Activated CD4-positive, alpha-beta memory T cell treated with anti-CD3 and anti-CD28 coated beads for 36 hours (primary cell): ENCODE measurements around the gene NUFIP2. TPM values are rescaled to one million over a fixed set of nuclear protein-coding genes. Genes with fewer than 3 reads are reported as not detected.

Experiments used
- CTCF ChIA-PET: fragments of 350-600 bp; sonication (Branson Sonifier 250); formaldehyde crosslinking; loops from one replicate; lab custom pipeline; 2021; ENCODE audit warnings: antibody characterized with exemption, inconsistent platforms; lab: Charles Lee
- POLR2A ChIA-PET: fragments of 350-600 bp; sonication (Branson Sonifier 250); formaldehyde crosslinking; loops from one replicate; lab custom pipeline; 2021; ENCODE audit warnings: antibody characterized with exemption; lab: Charles Lee
- DNase-seq: peaks from one replicate; pipeline ENCODE4 v3.0.0-alpha.2; 2020
- H3K27ac Mint-ChIP-seq: one replicate; pipeline ENCODE4 v1.8.0; 2021; ENCODE audit warnings: mixed read lengths
- H3K27me3 Mint-ChIP-seq: one replicate; pipeline ENCODE4 v1.8.0; 2021; ENCODE audit warnings: mixed read lengths
- H3K36me3 Mint-ChIP-seq: one replicate; pipeline ENCODE4 v1.8.0; 2021; ENCODE audit warnings: mixed read lengths
- H3K4me1 Mint-ChIP-seq: one replicate; pipeline ENCODE4 v1.8.0; 2021; ENCODE audit warnings: low read depth, mixed read lengths
- H3K4me3 Mint-ChIP-seq: one replicate; pipeline ENCODE4 v1.8.0; 2021; ENCODE audit warnings: mild to moderate bottlenecking, mixed read lengths
- H3K9me3 Mint-ChIP-seq: one replicate; pipeline ENCODE4 v1.8.0; 2021; ENCODE audit warnings: mixed read lengths
- intact Hi-C: fragments of 100-400 bp; cut with micrococcal nuclease; formaldehyde crosslinking; loops from one replicate; pipeline ENCODE4 v1.15.1; 2023
- total RNA-seq, 2 experiments: library from RNA; stranded (reverse); gene quantifications; one replicate each; pipeline ENCODE4 v1.2.3, GENCODE V29; 2021

Gene NUFIP2
- total RNA-seq, 2 experiments from 2014 or later: 45.6 to 56.9 TPM

GRCh38 chr17:29212681-29213121 is 81.2 kb downstream of the NUFIP2 start:
- Mint-ChIP-seq H3K4me1 (no peaks in the 10 kb centered on the region), H3K9me3 (no peaks in the 10 kb centered on the region), H3K27ac (no peak overlapping the region), H3K27me3 (no peaks in the 10 kb centered on the region), H3K4me3 (no peak overlapping the region), H3K36me3 (no peaks in the 10 kb centered on the region)
- CTCF ChIA-PET: interaction anchor here (1.4 to 3.5 kb wide), 2 partner anchors 65 to 89 kb away, joined by 4 to 15 read pairs; no protein-coding TSS in a partner anchor
- POLR2A ChIA-PET: interaction anchor here (0.8 kb wide), 1 partner anchor 64 kb away, joined by 4 read pairs; no protein-coding TSS in a partner anchor
- DNase-seq: no peak
- intact Hi-C loops: no loop called here

- DNase-seq: no peak
- Mint-ChIP-seq H3K27me3 (no peaks in the 10 kb centered on the region), H3K9me3 (no peaks in the 10 kb centered on the region), H3K27ac (no peak overlapping the region), H3K36me3 (no peaks in the 10 kb centered on the region), H3K4me1 (no peaks in the 10 kb centered on the region), H3K4me3 (no peak overlapping the region)
- intact Hi-C loops: no loop called here
- ChIA-PET POLR2A (interaction anchor here (0.6 to 0.8 kb wide), 2 partner anchors 21 to 63 kb away, joined by 4 to 5 read pairs; no protein-coding TSS in a partner anchor), CTCF (interaction anchor here (1.1 to 1.9 kb wide), 3 partner anchors 8 to 89 kb away, joined by 3 to 5 read pairs (median 4); no protein-coding TSS in a partner anchor)
These were observed 81.8 kb downstream of the NUFIP2 start for GRCh38 chr17:29212094-29212631.

- POLR2A ChIA-PET: no interaction called here
- Mint-ChIP-seq H3K27me3 (no peaks in the 10 kb centered on the region), H3K4me3 (no peak overlapping the region), H3K9me3 (no peaks in the 10 kb centered on the region), H3K4me1 (no peaks in the 10 kb centered on the region), H3K27ac (no peak overlapping the region), H3K36me3 (no peaks in the 10 kb centered on the region)
- no peak for DNase-seq
- CTCF ChIA-PET: interaction anchor here (1.1 to 4.4 kb wide), 3 partner anchors 9 to 62 kb away, joined by 3 to 26 read pairs (median 5); no protein-coding TSS in a partner anchor
- intact Hi-C loops: no loop called here
These were observed 83.1 kb downstream of the NUFIP2 start for GRCh38 chr17:29210879-29211278.

GRCh38 chr17:29209073-29209472 is 84.9 kb downstream of the NUFIP2 start:
- no peak for DNase-seq
- POLR2A ChIA-PET: no interaction called here
- H3K4me3 Mint-ChIP-seq: no peak overlapping the region
- H3K27me3 Mint-ChIP-seq: peaks cover 5% of the 10 kb centered on the region
- no peaks in the 10 kb centered on the region for H3K9me3 Mint-ChIP-seq
- intact Hi-C loops: no loop called here
- CTCF ChIA-PET: interaction anchor here (4.4 kb wide), 1 partner anchor 10 kb away, joined by 26 read pairs; no protein-coding TSS in a partner anchor
- no peak overlapping the region for H3K27ac Mint-ChIP-seq
- H3K4me1 Mint-ChIP-seq: no peaks in the 10 kb centered on the region
- no peaks in the 10 kb centered on the region for H3K36me3 Mint-ChIP-seq

- ChIA-PET POLR2A (interaction anchor here (0.6 kb wide), 1 partner anchor 12 kb away, joined by 3 read pairs; no protein-coding TSS in a partner anchor), CTCF (interaction anchor here (0.6 to 4.4 kb wide), 6 partner anchors 12 to 162 kb away, joined by 3 to 26 read pairs (median 4); partner anchors contain the start of gene MYO18A)
- H3K4me1 Mint-ChIP-seq: no peaks in the 10 kb centered on the region
- H3K4me3 Mint-ChIP-seq: no peak overlapping the region
- H3K9me3 Mint-ChIP-seq: no peaks in the 10 kb centered on the region
- H3K36me3 Mint-ChIP-seq: no peaks in the 10 kb centered on the region
- H3K27me3 Mint-ChIP-seq: peaks cover 7% of the 10 kb centered on the region
- H3K27ac Mint-ChIP-seq: no peak overlapping the region
- no peak for DNase-seq
- intact Hi-C loops: no loop called here
These were observed 86.0 kb downstream of the NUFIP2 start for GRCh38 chr17:29207975-29208374.

Other genes starting within 250 kb of the NUFIP2 start
- gene MYO18A, start 113.8 kb downstream of the NUFIP2 start, total RNA-seq: 10 to 100 TPM; 46.3 to 47.1 TPM
- not detected for gene CRYBA1, start 47.3 kb downstream of the NUFIP2 start, total RNA-seq
- 10 to 100 TPM; 29.8 to 34.3 TPM for gene TAOK1, start 96.2 kb upstream of the NUFIP2 start, total RNA-seq